GM12891 (cell line): ENCODE results near the gene PCCA.

Source experiments
- POLR2A ChIP-seq: IDR thresholded peaks from 2 replicates; pipeline ENCODE4 v1.6.1; 2011; ENCODE audit warnings: low read depth, low read length, control low read depth
- POLR2AphosphoS5 ChIP-seq: IDR thresholded peaks from 2 replicates; pipeline ENCODE4 v1.6.1; 2011; ENCODE audit warnings: low read depth, low read length, control low read depth
- TAF1 ChIP-seq: IDR thresholded peaks from 2 replicates; pipeline ENCODE4 v1.6.1; 2011; ENCODE audit warnings: low read depth, low read length, control low read depth

- no peak for TF ChIP-seq POLR2A
- no peak for TF ChIP-seq POLR2AphosphoS5
- TF ChIP-seq TAF1, result no peak
These were observed 26.9 kb downstream of the PCCA start for GRCh38 chr13:100115693-100116254.
